Fibroblast of lung (primary cell): Measurements from ENCODE around the gene RHBDD1. TPM values are rescaled to one million over a fixed set of nuclear protein-coding genes. Genes with fewer than 3 reads are reported as not detected.

ENCODE experiments used
- DNase-seq, 2 donors: peaks; one replicate each; pipeline versions ENCODE4 v3.0.0 to v3.0.0-alpha.2; 2010; ENCODE audit warnings: low read depth in 2 of 2
- H2AFZ ChIP-seq: 2 replicates; pipeline ENCODE4 v1.5.1; 2012; ENCODE audit warnings: low read length, control low read depth, inconsistent platforms
- H3K27ac ChIP-seq: 2 replicates; pipeline ENCODE4 v1.5.1; 2011; ENCODE audit warnings: low read length, control low read depth; ENCODE audit not compliant: insufficient read depth
- H3K27me3 ChIP-seq: 2 replicates; pipeline ENCODE4 v1.5.1; 2011; ENCODE audit warnings: mild to moderate bottlenecking, low read length; ENCODE audit not compliant: control insufficient read depth, insufficient read depth
- H3K36me3 ChIP-seq: 2 replicates; pipeline ENCODE4 v1.5.1; 2011; ENCODE audit warnings: low read length; ENCODE audit not compliant: control insufficient read depth, insufficient read depth
- H3K4me1 ChIP-seq: 2 replicates; pipeline ENCODE4 v1.5.1; 2011; ENCODE audit warnings: low read length; ENCODE audit not compliant: control insufficient read depth, insufficient read depth; ENCODE audit errors: extremely low read depth
- H3K4me2 ChIP-seq: 2 replicates; pipeline ENCODE4 v1.5.1; 2011; ENCODE audit warnings: low read length, control low read depth; ENCODE audit not compliant: insufficient read depth; ENCODE audit errors: extremely low read depth
- H3K4me3 ChIP-seq, 4 experiments: fragments of 200-600 bp in 1 of 4; sonication (generic) in 1 of 4; replicated peaks in 1 of 4; 2 replicates each; pipeline ENCODE4 v1.5.1; 2011 to 2016; ENCODE audit warnings: low read length in 4 of 4, low read depth in 3 of 4, mild to moderate bottlenecking in 3 of 4, control low read depth in 2 of 4, inconsistent platforms in 1 of 4, mixed read lengths in 1 of 4; ENCODE audit not compliant: insufficient read depth in 1 of 4; ENCODE audit errors: control extremely low read depth in 1 of 4
- H3K79me2 ChIP-seq: 2 replicates; pipeline ENCODE4 v1.5.1; 2012; ENCODE audit warnings: mild to moderate bottlenecking, low read length, inconsistent platforms; ENCODE audit not compliant: control insufficient read depth, insufficient read depth
- H3K9ac ChIP-seq: 2 replicates; pipeline ENCODE4 v1.5.1; 2011; ENCODE audit warnings: mild to moderate bottlenecking, low read length, control low read depth; ENCODE audit not compliant: insufficient read depth
- H3K9me3 ChIP-seq: 2 replicates; pipeline ENCODE4 v1.5.1; 2012; ENCODE audit warnings: low read depth, low read length; ENCODE audit not compliant: control insufficient read depth, insufficient read depth
- H4K20me1 ChIP-seq: 2 replicates; pipeline ENCODE4 v1.5.1; 2011; ENCODE audit warnings: low read length; ENCODE audit not compliant: control insufficient read depth, insufficient read depth; ENCODE audit errors: extremely low read depth
- CTCF ChIP-seq, 2 donors: IDR thresholded peaks in 1 of 2; conservative IDR thresholded peaks in 1 of 2; 1 replicate in 1 of 2; 2 replicates in 1 of 2; pipeline ENCODE4 v1.5.1; 2011 to 2012; ENCODE audit warnings: low read length in 2 of 2, control low read depth in 1 of 2, inconsistent platforms in 1 of 2, low read depth in 1 of 2, mild to moderate bottlenecking in 1 of 2
- EZH2 ChIP-seq: IDR thresholded peaks from 2 replicates; pipeline ENCODE4 v1.5.1; 2012; ENCODE audit warnings: low read length, control low read depth, mild to moderate bottlenecking; ENCODE audit errors: missing control alignments
- polyA plus RNA-seq, 2 donors: library from polyadenylated mRNA; depleted of rRNA in 1 of 2; stranded (reverse) in 1 of 2; unstranded in 1 of 2; fragments of >200 nt; gene quantifications; 2 replicates each; pipeline ENCODE4 v1.2.1, GENCODE V29; 2011 to 2012; ENCODE audit warnings: missing spikeins in 1 of 2
- total RNA-seq: library from RNA; depleted of rRNA; stranded (reverse); fragments of >200 nt; gene quantifications from 2 replicates; pipeline ENCODE4 v1.2.1, GENCODE V29; 2014

RHBDD1 gene
- total and polyA plus RNA-seq, 2 donors (not counting 1 experiment from before 2014, with no cell fraction given): 31.5 to 85.4 TPM

GRCh38 chr2:226825056-226825455, 10.8 kb upstream of the RHBDD1 start:
- Histone ChIP-seq H3K27me3 (no peaks in the 10 kb centered on the region), H3K79me2 (no peaks in the 10 kb centered on the region), H2AFZ (no peak overlapping the region), H3K4me3 (no peak overlapping the region), H3K4me1 (no peaks in the 10 kb centered on the region), H3K9ac (no peak overlapping the region), H3K9me3 (no peaks in the 10 kb centered on the region), H4K20me1 (no peaks in the 10 kb centered on the region), H3K36me3 (no peaks in the 10 kb centered on the region), H3K27ac (no peak overlapping the region), H3K4me2 (no peak overlapping the region)
- no peak for DNase-seq
- TF ChIP-seq CTCF (conservative IDR thresholded peaks at IDR 0.05 in 1 of 2, IDR thresholded peaks at IDR 0.05 in 1 of 2; ENCODE audit: low read depth in 1 of 2, low read length in 2 of 2) (no peak), EZH2 (no peak)

GRCh38 chr2:226828191-226828590, 7.7 kb upstream of the RHBDD1 start:
- TF ChIP-seq CTCF (conservative IDR thresholded peaks at IDR 0.05 in 1 of 2, IDR thresholded peaks at IDR 0.05 in 1 of 2; ENCODE audit: low read depth in 1 of 2, low read length in 2 of 2) (no peak), EZH2 (no peak)
- Histone ChIP-seq H4K20me1 (no peaks in the 10 kb centered on the region), H3K36me3 (no peaks in the 10 kb centered on the region), H3K9ac (no peak overlapping the region), H3K4me2 (no peak overlapping the region), H3K4me1 (no peaks in the 10 kb centered on the region), H3K4me3 (no peak overlapping the region), H3K79me2 (no peaks in the 10 kb centered on the region), H2AFZ (no peak overlapping the region), H3K27me3 (no peaks in the 10 kb centered on the region), H3K9me3 (no peaks in the 10 kb centered on the region), H3K27ac (no peak overlapping the region)
- peak in 1 of 2 donors; percentile 5 for DNase-seq

DNA sequence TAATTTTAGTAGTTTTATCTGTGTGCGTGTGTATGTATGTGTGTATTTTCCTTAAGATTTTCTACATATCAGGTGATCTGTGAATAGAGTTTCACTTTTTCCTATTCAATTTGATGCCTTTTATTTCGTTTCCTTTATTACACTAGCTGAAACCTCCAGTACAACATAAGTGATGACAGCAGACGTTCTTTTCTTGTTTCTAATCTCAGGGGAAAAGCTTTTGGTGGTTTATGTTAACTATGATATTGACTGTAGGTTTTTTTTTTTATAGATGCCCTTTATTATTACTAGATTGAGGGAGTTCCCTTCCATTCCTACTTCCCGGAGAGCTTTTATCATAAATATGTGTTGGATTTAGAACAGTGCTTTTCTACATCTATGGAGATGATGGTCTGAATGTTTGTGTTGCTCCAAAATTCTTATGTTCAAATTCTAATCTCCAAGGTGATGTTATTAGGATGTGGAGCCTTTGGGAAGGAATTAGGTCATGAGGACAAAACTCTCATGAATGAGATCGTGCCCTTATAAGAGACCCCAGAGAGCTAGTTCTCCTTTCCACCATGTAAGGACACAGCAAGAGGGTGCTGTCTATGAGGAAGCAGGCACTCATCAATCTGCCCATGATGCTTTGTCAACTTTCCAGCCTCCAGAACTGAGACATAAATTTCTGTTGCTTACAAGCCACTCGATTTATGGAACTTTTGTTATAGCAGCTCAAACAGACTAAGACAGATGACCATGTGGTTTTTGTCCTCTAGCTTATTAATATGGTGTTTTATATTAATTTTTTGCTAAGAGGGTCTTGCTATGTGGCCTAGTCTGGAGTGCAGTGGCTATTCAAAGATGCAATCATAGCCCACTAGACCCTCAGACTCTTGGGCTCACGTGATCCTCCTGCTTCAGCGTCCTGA, 5.9 kb upstream of the RHBDD1 start:
- Histone ChIP-seq H4K20me1 (no peaks in the 10 kb centered on the region), H2AFZ (no peak overlapping the region), H3K27ac (no peak overlapping the region), H3K27me3 (no peaks in the 10 kb centered on the region), H3K9me3 (no peaks in the 10 kb centered on the region), H3K4me1 (no peaks in the 10 kb centered on the region), H3K79me2 (no peaks in the 10 kb centered on the region), H3K9ac (no peak overlapping the region), H3K36me3 (no peaks in the 10 kb centered on the region), H3K4me2 (no peak overlapping the region), H3K4me3 (no peak overlapping the region)
- no peak for DNase-seq
- no peak for TF ChIP-seq CTCF (conservative IDR thresholded peaks at IDR 0.05 in 1 of 2, IDR thresholded peaks at IDR 0.05 in 1 of 2; ENCODE audit: low read depth in 1 of 2, low read length in 2 of 2)
